GM18508 (cell line): ENCODE measurements around the gene RSPO3.
"Not testable (repeated sequence)": the region's sequence is repeated elsewhere in the genome, so short reads cannot be mapped to it uniquely, and the experiment has no call there.

Experiments used
- ATAC-seq: cut with Tn5 transposase; IDR thresholded peaks from one replicate; pipeline ENCODE4 v1.9.1; 2021; ENCODE audit warnings: moderate number of reproducible peaks; ENCODE audit not compliant: insufficient read depth, unreplicated experiment

RSPO3 gene

DNA sequence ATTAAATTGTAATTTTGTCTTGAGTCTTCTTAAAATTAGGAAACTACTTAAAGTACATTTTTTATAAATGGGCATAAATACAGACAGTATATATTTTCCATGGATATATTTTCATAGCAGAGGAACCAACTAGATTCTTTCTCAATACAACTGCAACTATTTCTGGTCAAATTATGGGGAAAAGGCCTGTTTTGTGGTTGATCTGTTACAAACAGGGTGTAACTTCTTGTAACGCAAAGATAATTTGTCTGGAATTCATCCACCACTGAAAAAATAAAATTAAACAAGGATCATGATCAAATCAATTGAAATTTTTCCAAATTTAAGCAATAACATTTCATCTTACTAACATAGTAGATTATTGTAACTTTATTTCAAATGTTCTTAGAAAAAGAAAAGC, 81.0 kb downstream of the RSPO3 start:
- no peak for ATAC-seq

DNA sequence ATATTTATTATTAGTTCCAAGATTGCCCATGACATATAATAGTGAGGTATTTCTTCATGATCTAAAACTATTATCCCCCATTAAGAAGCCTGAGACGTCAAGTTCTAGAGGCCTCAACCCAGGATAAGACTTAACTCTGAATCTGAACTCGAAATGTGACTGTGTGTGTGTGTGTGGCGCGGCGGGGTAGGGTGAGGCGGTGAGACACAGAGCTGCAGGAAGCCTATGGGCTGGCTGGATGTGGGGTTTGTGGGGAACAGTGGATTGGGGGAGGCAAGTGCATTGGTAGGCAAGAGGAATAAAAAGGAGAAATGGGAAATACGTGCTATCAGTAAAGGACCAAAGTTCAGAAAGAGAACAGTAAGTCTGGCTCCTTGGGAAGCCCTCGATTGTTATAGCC, 81.6 kb downstream of the RSPO3 start:
- no peak for ATAC-seq

DNA sequence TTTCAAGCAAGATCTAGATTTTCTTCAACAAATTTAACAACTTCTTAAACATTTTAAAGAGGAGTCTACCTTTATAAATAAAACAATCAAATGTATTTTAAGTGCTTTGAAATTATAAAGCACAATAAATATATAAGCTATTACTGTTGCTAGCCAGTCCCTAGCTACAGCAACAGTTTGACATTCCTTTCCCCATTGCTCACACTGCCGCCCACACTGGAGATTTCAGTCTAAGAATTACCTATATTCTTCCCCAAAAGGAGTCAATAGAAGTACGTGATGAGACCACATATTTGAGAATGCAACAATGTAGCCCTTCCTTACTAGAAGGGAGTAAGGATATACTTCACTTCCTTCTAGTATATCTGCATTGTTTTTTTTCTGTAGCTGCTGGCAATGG, 82.8 kb downstream of the RSPO3 start:
- no peak for ATAC-seq

DNA sequence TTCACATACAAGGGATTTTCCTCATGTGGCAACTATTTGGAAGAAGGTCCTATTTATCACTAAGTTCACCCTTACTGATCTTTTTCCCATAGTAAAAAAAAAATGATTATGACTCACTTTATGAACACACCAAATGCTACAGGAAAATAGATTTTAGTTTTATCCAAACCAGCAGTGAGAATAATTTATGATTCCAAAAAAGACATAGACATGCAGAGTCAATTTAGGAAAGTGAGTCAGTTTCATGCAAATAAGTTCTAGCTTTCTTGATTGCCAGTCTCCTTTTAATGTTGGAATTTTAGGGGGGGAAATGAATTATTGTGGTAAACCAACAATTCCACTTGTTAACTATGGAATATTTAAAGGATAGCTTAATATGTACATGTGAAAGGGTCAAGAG, 84.2 kb downstream of the RSPO3 start:
- no peak for ATAC-seq

DNA sequence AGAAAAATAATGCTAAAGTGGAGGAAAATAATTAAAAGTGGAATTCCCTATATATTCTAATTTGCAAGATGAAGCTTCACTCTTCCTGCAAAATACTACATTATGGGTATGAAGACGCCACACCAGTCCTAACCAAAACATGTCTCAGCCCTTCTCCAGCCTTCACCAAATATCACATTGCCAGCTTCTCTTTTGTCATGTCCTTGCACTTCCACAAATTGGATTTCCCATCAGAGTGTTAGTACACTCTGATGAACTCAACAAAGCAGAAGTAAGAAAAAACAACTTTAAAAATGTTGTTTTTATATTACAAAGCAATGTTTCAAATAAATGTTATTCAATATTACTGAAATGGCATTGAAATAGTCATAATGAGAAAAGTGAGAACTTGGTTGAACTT, 85.8 kb downstream of the RSPO3 start:
- no peak for ATAC-seq

DNA sequence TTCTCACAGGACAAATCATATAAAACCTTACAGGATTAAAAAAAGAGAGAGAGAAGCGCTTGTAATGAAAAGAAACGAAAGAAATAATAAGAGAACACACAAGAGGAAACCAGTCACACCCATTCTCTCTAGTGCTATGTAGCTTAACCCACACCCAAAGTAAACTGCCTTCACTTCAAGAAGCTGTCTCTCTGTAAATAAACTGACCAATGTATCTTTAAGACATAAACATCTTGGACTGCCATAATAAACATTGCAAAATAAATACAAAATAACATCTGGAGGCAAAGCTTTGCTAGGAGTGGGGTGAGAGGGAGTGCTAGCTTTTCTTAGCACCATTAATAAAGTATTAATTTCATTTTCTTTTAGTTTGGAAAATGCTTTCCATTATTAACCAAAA, 86.6 kb downstream of the RSPO3 start:
- no peak for ATAC-seq

DNA sequence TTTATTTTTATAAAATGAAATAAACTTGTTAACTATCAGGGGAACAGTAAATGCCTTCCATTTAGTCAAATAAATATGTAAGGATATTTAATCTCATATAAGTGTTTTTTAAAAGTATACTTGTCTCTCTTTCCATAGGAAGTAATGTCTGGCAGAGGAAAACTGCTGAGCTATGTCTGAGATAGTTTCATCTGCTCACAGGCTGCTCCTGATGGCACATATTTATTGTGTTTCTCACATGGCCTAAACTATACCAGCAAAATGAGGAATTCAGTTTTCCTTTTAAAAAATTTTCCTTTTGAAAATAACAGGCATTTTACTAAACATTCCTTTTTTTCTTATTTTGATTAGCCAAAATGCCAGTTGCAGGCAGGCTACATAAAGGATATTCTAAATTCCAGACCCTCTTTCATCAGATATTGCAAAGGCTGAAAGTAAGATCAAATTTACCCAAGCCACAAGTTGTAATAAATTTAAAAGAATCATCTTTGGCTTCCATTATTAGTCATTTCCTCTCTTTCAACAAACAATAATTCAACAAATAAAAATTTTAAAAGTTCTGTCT, 88.1 kb downstream of the RSPO3 start:
- no peak for ATAC-seq

DNA sequence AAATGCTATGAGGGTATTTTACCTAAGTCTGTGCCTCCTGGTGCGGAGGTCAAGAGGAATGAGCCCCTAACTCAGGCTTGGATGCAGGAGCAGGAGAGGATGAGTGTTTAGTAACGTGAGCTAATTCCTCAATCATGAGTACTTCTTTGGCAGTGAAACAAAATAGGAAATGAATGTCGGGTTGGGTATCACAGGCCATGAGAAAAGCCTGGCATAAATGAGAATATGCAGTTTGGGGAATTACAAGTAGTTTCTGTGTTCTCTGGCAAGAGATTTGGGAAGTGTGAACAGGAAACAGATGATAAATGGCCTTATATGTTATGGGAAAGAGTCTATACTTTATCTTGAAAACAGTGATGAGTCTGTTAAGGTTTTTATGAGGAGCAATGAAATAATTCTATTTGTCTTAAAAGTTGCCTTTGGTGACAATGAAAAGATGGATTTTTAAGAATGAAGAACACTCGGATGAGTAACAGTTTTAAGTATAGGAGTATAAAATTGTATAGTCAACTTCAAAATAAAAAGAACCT, 89.2 kb downstream of the RSPO3 start:
- no peak for ATAC-seq

DNA sequence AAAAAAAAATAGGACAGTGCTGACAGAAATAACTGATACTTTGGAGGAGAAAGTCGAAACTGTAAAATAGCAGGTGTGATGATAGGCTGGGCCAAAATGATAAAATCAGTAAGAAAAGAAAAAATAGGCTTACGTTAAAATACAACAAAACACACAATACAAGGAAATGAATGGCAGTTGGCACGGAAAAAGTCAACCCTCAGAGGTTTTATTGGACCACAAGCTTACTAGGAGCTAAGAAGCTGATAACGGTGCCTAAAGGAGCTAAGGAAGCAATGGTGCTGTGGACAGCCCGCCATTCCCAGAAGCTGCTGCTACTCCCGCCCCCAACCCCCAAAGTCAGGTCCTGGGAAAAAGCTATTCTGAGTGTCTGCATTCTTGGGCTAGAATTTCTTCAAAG, 92.3 kb downstream of the RSPO3 start:
- no peak for ATAC-seq

DNA sequence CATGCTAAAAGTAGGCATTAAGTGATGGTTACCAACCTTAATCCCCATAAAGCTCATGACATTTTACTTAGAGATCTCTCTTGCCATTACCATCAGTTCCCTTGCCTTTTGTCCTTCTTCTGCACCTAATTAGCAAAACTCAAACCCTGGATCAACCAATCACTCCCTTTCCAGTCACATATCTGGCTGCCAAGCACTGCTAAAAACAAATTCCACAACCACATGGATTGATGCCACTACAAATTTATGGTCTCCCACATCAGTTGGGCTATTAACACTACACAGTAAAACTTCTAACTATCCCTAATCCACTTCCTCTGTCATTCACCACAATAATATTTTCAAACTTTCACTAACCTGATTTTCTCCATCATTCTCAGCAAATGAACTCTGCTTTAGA, 93.9 kb downstream of the RSPO3 start:
- ATAC-seq, result no peak

DNA sequence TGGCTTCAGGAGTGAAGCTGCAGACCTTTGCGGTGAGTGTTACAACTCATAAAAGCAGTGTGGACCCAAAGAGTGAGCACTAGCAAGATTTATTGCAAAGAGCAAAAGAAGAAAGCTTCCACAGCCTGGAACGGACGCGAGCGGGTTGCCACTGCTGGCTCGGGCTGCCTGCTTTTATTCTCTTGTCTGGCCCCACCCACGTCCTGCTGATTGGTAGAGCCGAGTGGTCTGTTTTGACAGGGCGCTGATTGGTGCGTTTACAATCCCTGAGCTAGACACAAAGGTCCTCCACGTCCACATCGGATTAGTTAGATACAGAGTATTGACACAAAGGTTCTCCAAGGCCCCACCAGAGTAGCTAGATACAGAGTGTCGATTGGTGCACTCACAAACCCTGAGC, 95.6 kb downstream of the RSPO3 start:
- not testable (repeated sequence) for ATAC-seq

DNA sequence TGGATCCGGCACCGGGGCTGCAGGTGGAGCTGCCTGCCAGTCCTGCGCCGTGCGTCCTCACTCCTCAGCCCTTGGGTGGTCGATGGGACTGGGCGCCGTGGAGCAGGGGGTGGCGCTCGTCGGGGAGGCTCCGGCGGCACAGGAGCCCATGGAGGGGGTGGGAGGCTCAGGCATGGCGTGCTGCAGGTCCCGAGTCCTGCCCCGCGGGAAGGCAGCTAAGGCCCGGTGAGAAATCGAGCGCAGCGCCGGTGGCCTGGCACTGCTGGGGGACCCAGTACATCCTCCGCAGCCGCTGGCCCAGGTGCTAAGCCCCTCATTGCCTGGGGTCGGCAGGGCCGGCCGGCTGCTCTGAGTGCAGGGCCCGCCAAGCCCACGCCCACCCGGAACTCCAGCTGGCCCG, 96.1 kb downstream of the RSPO3 start:
- not testable (repeated sequence) for ATAC-seq

DNA sequence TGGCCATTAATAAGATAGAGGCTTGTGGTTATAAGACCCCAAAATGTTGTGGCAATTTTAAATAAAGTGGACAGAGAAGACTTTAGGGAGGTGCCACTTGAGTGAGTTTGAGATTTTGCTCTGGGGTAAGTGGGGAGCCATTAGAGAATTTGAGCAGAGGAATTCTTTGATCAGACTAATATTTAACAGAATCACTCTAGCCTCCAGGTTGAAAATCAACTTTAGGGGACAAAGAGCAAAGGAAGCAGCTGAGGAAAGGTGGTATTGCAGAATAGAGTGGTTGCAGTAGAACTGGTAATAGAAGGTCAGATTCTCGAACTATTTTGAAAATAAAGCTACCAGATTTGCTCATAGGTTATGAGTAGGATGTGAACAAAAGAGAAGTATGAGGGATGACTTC, 97.5 kb downstream of the RSPO3 start:
- ATAC-seq, result no peak

DNA sequence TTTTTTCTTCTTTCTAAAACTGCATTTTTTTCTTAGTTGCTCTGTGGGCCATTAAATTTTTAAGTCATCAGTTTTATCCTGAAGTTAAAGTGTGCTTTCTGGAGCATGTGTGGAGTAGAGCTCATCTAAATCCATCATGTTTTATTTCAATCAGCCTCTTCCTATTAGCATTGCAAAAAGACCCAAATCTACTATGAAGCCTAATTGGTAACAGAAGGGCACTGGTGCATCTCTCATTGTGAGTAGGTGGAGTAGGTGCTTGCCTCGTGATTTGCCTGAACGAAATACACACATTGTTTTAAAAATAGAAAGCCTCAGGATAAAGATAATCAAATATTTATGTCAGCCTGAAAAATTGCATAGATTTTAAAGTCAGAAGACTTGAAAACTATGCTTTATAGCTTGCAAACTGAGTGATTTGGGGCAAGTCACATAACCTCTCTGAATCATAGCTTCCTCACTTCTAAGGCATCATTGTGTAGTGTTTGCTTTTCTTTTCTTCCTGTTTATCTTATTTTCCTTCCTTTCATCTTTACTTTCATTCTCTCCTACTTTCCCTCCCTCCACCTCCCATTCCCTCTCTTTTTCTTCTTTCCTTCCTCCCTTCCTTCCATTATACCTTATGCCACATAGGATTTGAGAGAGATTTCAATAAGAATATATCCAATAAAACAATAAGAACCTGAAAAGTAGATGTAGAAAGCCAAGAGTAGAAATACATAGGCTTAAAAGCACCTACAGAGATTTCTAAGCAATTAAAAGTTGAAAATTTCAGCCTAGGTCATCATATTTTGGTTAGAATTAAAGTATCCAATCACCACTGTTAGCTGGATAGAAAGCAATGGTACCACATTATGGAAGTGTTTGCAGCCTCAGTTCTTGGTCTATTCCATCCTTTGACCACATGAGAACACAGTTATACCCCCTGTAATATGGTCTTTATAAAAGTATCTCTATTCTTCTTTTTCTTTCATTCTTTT, 98.6 kb downstream of the RSPO3 start:
- ATAC-seq, result no peak

DNA sequence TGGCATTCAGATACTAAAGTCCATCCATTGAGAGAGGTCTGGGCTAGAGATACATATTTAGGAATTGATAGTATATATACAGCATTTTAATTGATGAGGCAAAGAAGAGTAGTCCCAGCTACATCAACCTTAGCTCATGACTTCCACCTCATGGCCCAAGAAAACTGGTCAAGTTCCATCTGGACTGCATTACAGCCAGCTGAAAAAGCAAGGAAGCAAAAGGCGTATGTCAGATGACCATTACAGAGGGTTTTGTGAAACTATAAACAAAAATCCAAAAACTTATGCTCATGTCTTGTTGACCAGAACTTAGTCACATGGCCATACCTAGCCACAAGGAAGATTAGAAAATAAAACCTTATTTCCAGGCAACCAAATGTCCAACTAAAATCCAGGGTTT, 101.4 kb downstream of the RSPO3 start:
- no peak for ATAC-seq

DNA sequence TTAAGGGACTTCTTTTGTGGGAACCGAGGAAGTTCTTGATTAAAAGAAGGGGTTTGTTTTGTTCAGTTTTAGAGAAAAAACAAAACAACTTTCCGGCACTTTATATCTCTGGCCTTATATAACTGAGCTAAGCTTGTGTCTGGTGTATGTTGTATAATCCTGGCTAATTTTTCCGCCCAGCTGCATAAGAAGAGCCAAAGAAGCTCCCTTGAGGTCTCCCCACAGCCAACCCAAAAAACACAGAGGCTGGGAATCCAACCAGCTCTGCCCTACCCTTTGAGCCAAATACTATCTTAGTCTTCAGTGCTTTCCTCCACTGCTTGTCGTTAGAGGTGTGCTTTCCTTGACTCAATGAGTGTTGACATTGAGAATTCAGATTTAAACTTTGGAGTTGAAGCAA, 102.7 kb downstream of the RSPO3 start:
- no peak for ATAC-seq

DNA sequence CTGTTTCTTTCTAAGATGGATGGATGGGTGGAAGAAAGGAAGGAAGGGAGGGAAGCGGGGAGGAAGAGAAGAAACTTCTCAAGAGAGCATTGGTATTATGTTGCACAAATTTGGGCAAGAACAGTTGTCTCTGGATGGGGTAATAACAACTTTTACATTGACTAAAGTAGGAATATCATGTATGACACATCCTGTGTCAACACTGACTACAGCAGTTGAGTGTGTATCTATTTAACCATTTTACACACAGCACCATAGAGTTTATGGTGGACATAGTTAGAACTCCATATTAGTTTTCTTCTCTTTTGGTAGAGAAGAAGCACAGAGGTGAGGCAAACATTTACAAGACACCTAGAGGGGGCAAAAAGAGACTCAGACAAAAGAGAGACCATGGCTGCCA, 103.9 kb downstream of the RSPO3 start:
- no peak for ATAC-seq

DNA sequence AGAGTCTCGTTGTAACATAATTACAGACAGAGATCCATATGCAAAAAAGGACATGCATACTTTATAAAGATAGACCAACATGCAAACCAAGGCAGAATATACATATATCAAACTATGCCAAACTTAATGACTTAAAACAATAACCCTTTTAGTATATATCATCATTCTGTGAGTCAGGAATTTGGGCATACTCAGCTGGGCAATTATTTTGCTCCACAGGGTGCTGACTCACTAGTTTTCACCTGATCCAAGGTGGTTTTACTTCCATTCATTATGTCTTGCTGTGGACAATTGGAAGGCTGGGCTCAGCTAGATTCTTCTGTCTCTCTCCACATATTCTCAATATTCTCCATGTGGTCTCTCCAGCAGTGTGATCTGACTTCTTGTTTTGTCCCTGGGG, 107.0 kb downstream of the RSPO3 start:
- no peak for ATAC-seq

DNA sequence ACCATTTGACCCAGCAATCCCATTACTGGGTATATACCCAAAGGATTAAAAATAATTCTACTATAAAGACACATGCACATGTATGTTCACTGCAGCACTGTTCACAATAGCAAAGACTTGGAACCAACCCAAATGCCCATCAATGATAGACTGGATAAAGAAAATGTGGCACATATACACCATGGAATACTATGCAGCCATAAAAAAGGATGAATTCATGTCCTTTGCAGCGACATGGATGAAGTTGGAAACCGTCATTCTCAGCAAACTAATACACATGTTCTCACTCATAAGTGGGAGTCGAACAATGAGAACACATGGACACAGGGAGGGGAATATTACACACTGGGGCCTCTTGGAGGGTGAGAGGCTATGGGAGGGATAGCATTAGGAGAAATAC, 115.3 kb downstream of the RSPO3 start:
- ATAC-seq, result not testable (repeated sequence)

DNA sequence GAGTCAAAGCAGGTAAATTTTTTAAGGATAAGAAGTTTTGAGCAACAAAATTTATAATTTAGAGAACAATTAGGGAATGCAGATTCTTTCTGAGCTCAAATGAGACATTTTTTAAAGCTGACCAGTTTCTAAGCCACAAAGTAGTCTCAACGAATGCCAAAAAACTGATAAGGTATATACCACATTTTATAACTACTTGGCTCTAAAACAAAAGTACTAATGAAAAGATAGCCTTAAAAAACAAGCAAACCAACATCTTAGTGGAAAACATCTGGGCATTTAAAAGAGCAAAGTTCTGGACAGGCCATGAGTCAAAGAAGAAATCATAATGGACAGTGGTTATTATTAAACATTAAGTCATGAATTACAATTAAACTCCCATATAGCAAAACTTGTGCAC, 125.0 kb downstream of the RSPO3 start:
- no peak for ATAC-seq
